Aorta (tissue), 5 donors: Measurements from ENCODE around the gene PPM1L. TPM values are rescaled to one million over a fixed set of nuclear protein-coding genes. Genes with fewer than 3 reads are reported as not detected.
"Not testable (repeated sequence)": the region's sequence is repeated elsewhere in the genome, so short reads cannot be mapped to it uniquely, and the experiment has no call there.

Experiments
- ATAC-seq: fragments of 200-7000 bp; cut with Tn5 transposase; one replicate; pipeline ENCODE4 v1.9.1; 2022; ENCODE audit warnings: moderate library complexity; ENCODE audit not compliant: low FRiP score
- DNase-seq, 2 donors: peaks; one replicate each; pipeline ENCODE4 v3.0.0-alpha.2; 2020
- H3K27ac ChIP-seq, 2 donors: one replicate each; pipeline ENCODE4 v1.5.1; 2013; ENCODE audit warnings: low read length in 2 of 2, mild to moderate bottlenecking in 2 of 2, moderate library complexity in 2 of 2, control low read depth in 1 of 2, inconsistent platforms in 1 of 2, low read depth in 1 of 2
- H3K27me3 ChIP-seq, 2 donors: one replicate each; pipeline ENCODE4 v1.6.1; 2013; ENCODE audit warnings: control low read depth in 1 of 2, low read length in 1 of 2, mild to moderate bottlenecking in 1 of 2, moderate library complexity in 1 of 2; ENCODE audit not compliant: insufficient read depth in 2 of 2, control insufficient read depth in 1 of 2
- H3K36me3 ChIP-seq, 2 donors: one replicate each; pipeline ENCODE4 v1.6.1; 2013; ENCODE audit warnings: control low read depth in 1 of 2, low read length in 1 of 2, mild to moderate bottlenecking in 1 of 2; ENCODE audit not compliant: insufficient read depth in 2 of 2, control insufficient read depth in 1 of 2
- H3K4me1 ChIP-seq, 2 donors: one replicate each; pipeline ENCODE4 v1.6.1; 2013; ENCODE audit warnings: low read length in 2 of 2, control low read depth in 1 of 2, mild to moderate bottlenecking in 1 of 2, moderate library complexity in 1 of 2; ENCODE audit not compliant: insufficient read depth in 2 of 2, control insufficient read depth in 1 of 2
- H3K4me3 ChIP-seq, 2 donors: one replicate each; pipeline ENCODE4 v1.5.1; 2013; ENCODE audit warnings: low read length in 2 of 2, control low read depth in 1 of 2, mild to moderate bottlenecking in 1 of 2
- H3K9me3 ChIP-seq: one replicate; pipeline ENCODE4 v1.6.1; 2013; ENCODE audit warnings: mild to moderate bottlenecking, low read length; ENCODE audit not compliant: control insufficient read depth
- WGBS, 2 donors: extraction: QIAGEN DNeasy Blood & Tissue Kit; methylation state at CpG; one replicate each; pipeline ENCODE4 v1.1.7; 2013; 5-methylcytosine and 5-hydroxymethylcytosine counted together
- intact Hi-C, 2 donors: fragments of 100-400 bp; cut with DNase I; formaldehyde crosslinking; loops; one replicate each; pipeline versions ENCODE4 v1.14.2 to v1.15.0; 2022
- long read RNA-seq, 2 donors: library from polyadenylated mRNA; unstranded; transcript quantifications; one replicate each; pipeline ENCODE4 v2.0.0, GENCODE V29; 2020 to 2021
- polyA plus RNA-seq, 2 donors: library from polyadenylated mRNA; stranded (reverse); fragments of 200-250 nt; gene quantifications; one replicate each; pipeline ENCODE4 v1.2.3, GENCODE V29; 2013
- total RNA-seq, 2 donors: library from RNA; stranded (reverse); fragmentation: NEBNext Ultra II Directional; extraction: Animal tissue kit (Norgen Biotek cat#: 25700); gene quantifications; one replicate each; pipeline ENCODE4 v1.2.1, GENCODE V29; 2021
- donor health status: healthy with polysubstance abuse.
- donor health status: Bipolar disorder and iron deficiency.
- donor health status: DM: no; HTN: no; CAD: no.
- donor health status: DM: no; HTN: no; CAD: no.
- donor health status: DM: yes; HTN: yes; CAD: no.

The PPM1L gene
- total RNA-seq (10 to 100 TPM in 1 of 2 donors, 1 to 10 TPM in 1; 8.8 to 17.0 TPM), polyA plus RNA-seq (10 to 100 TPM in 1 of 2 donors, 1 to 10 TPM in 1; 1.5 to 13.5 TPM)
- long read RNA-seq, donor 1, partial matches to known transcripts = 0 of 3 reads
- long read RNA-seq, donor 1, other reads (novel, unspliced or antisense) = 3 of 3 reads
- long read RNA-seq, donor 2, partial matches to known transcripts = 1 of 15 reads
- long read RNA-seq, donor 2, other reads (novel, unspliced or antisense) = 14 of 15 reads

GRCh38 chr3:160755776-160756304 is at the start of gene PPM1L:
TSS of gene PPM1L (plus strand) at chr3:160756231.
- Histone ChIP-seq H3K36me3 (no peaks in the 10 kb centered on the region), H3K27me3 (no peaks in the 10 kb centered on the region), H3K4me1 (no peaks in the 10 kb centered on the region), H3K9me3 (no peaks in the 10 kb centered on the region), H3K27ac (peak within 1 kb of the TSS; percentile 70 to 76), H3K4me3 (peak within 1 kb of the TSS; percentile 65 to 93)
- ATAC-seq = peak; percentile 72
- WGBS, 2 donors = 0% methylated on average over 54 to 64 of the region's 64 CpGs
- peak; percentile 81 to 88 for DNase-seq
- intact Hi-C loops = loop anchor here (5.0 to 10.0 kb wide), 4 partner anchors 46 to 191 kb away; partner anchors contain the start of gene KPNA4 (in 2 of the 2)

- WGBS, 2 donors = 19 to 20% methylated on average over 4 of the region's 4 CpGs
- ATAC-seq (peak; percentile 60), DNase-seq (no peak)
- Histone ChIP-seq H3K9me3 (no peaks in the 10 kb centered on the region), H3K27ac (no peak overlapping the region), H3K27me3 (peaks cover 0 to 2% of the 10 kb centered on the region in 2 donors), H3K4me1 (peaks cover 0 to 2% of the 10 kb centered on the region in 2 donors), H3K36me3 (no peaks in the 10 kb centered on the region), H3K4me3 (no peak overlapping the region)
- intact Hi-C loops = loop anchor here (2.0 to 10.0 kb wide), 3 partner anchors 236 to 718 kb away; no protein-coding TSS in a partner anchor
These were observed 48.7 kb upstream of the PPM1L start for GRCh38 chr3:160707187-160707794.

DNA sequence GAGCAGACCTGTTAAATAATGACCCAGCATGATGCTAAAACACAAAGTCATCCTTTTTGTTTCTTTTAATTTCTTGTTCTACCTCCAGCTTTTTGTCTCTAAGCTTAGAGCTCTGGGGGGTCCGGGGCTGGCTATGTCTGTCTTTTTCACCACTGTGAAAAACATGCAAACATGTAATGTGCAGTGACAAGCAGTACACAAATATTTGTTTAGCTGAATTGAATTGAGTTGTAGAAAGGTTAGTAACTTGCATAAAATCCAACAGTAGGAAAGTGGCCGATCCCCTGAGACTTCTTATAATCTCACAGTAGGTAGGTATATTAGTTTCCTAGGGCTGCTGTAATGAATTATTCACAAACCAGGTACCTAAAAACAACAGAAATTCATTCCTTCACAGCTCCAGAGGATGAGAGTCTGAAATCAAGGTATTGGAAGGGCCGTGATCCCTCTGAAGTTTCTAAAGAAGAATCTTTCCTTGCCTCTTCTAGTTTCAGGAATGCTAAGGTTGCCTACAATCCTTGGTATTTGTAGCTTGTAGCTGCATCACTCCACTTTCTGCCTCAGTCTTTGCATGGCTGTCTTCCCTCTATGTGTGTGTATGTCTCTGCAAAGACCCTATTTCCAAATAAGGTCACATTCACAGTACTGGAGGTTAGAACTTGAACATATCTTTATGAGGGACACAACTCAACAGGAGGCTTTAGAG is 46.4 kb upstream of the PPM1L start:
- H3K4me1 ChIP-seq = peaks cover 0 to 2% of the 10 kb centered on the region in 2 donors
- H3K36me3 ChIP-seq = no peaks in the 10 kb centered on the region
- intact Hi-C loops = loop anchor here (10.0 kb wide), 2 partner anchors 705 to 715 kb away; no protein-coding TSS in a partner anchor
- WGBS, 2 donors = 88 to 93% methylated on average over 3 of the region's 3 CpGs
- no peak for ATAC-seq
- H3K9me3 ChIP-seq = no peaks in the 10 kb centered on the region
- DNase-seq = no peak
- no peak overlapping the region for H3K27ac ChIP-seq
- H3K27me3 ChIP-seq = peaks cover 0 to 2% of the 10 kb centered on the region in 2 donors
- H3K4me3 ChIP-seq = no peak overlapping the region

- H3K27me3 ChIP-seq, ATAC-seq, H3K9me3 ChIP-seq, DNase-seq, H3K4me3 ChIP-seq, H3K36me3 ChIP-seq, H3K27ac ChIP-seq, H3K4me1 ChIP-seq, intact Hi-C loops: not testable (repeated sequence)
- 87 to 92% methylated on average over 3 of the region's 3 CpGs for WGBS, 2 donors
These were observed 42.9 kb upstream of the PPM1L start for GRCh38 chr3:160713144-160713543.

DNA sequence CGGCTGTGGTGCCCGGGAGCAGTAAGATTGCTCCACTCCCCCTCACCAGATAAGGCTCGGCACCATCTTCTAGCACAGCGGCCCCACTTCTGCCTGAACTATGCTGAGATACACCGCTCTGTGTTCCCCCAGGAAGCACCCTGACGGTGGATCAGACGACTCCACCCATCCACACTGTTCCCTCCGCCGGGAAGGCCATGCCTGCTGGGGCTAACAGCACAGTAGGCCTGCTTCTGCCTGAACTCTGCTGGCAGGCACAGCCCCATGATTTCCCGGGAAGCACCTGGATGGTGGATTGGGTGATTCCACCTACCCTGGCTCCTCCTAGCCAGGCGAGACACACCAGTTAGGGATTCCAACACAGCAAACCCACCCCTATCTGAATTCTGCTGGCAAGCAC is 36.3 kb upstream of the PPM1L start:
- no peak overlapping the region for H3K27ac ChIP-seq
- ATAC-seq (no peak), DNase-seq (no peak)
- H3K9me3 ChIP-seq = peaks cover 1% of the 10 kb centered on the region
- intact Hi-C loops = no loop called here
- no peaks in the 10 kb centered on the region for H3K36me3 ChIP-seq
- 89% methylated on average over 11 of the region's 11 CpGs for WGBS, 2 donors
- H3K4me3 ChIP-seq = no peak overlapping the region
- H3K27me3 ChIP-seq = no peaks in the 10 kb centered on the region
- H3K4me1 ChIP-seq = no peaks in the 10 kb centered on the region

DNA sequence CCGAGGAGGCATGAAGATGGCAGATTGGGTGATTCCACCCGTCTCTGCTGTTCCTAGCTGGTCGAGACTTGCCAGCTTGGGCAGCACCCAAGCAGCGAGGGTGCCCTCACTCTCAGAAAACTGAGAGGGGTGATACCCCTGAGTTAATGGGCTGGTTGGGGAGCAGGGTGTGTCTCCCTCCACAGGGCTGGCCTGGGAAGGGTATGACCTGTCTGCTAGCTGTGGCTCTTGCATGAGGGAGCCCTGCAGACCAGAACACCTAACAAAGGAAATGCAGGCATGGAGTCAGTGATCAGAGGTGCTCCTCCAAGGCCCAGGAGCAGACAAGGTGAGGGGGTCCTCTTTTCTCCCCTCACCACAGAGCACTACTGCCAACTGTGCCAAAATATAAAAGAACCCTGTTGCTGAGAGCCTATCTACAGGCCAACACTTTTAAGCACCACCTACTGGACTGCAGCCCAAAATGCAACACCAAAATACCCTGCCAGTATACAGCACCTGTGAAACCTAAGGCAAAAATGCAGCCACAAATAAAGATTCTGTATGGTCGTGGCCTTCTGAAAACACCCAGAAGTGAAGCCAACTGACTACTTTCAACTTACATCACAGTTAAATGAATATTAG is 35.8 kb upstream of the PPM1L start:
- Histone ChIP-seq H3K27me3 (no peaks in the 10 kb centered on the region), H3K4me1 (no peaks in the 10 kb centered on the region), H3K9me3 (peaks cover 1% of the 10 kb centered on the region), H3K27ac (no peak overlapping the region), H3K36me3 (no peaks in the 10 kb centered on the region), H3K4me3 (no peak overlapping the region)
- ATAC-seq = no peak
- 84 to 89% methylated on average over 5 of the region's 5 CpGs for WGBS, 2 donors
- DNase-seq = no peak
- intact Hi-C loops = no loop called here

- WGBS, 2 donors = 80 to 87% methylated on average over 2 of the region's 2 CpGs
- DNase-seq = no peak
- no peaks in the 10 kb centered on the region for H3K27me3 ChIP-seq
- H3K4me3 ChIP-seq = no peak overlapping the region
- H3K9me3 ChIP-seq = peaks cover 1% of the 10 kb centered on the region
- no peaks in the 10 kb centered on the region for H3K4me1 ChIP-seq
- H3K27ac ChIP-seq = no peak overlapping the region
- no peaks in the 10 kb centered on the region for H3K36me3 ChIP-seq
- no peak for ATAC-seq
- intact Hi-C loops = no loop called here
These were observed 33.7 kb upstream of the PPM1L start for GRCh38 chr3:160722331-160722730.

GRCh38 chr3:160725338-160725737 is 30.7 kb upstream of the PPM1L start:
- Histone ChIP-seq H3K4me3 (no peak overlapping the region), H3K27ac (no peak overlapping the region), H3K27me3 (no peaks in the 10 kb centered on the region), H3K36me3 (no peaks in the 10 kb centered on the region), H3K4me1 (no peaks in the 10 kb centered on the region), H3K9me3 (no peaks in the 10 kb centered on the region)
- WGBS, 2 donors = 79 to 80% methylated on average over 2 of the region's 2 CpGs
- ATAC-seq (no peak), DNase-seq (no peak)
- intact Hi-C loops = no loop called here
